ES-I3 (cell line): ENCODE measurements around the gene ZBTB21.

Experiments used
- H3K36me3 ChIP-seq: 2 replicates; pipeline ENCODE4 v1.6.1; 2013; ENCODE audit warnings: mild to moderate bottlenecking, low read length, control low read depth, moderate library complexity; ENCODE audit not compliant: insufficient read depth
- H3K4me1 ChIP-seq: 2 replicates; pipeline ENCODE4 v1.6.1; 2013; ENCODE audit warnings: mild to moderate bottlenecking, control low read depth, low read length; ENCODE audit not compliant: insufficient read depth
- H3K9ac ChIP-seq: 2 replicates; pipeline ENCODE4 v1.6.1; 2013; ENCODE audit warnings: low read depth, mild to moderate bottlenecking, low read length, moderate library complexity
- H3K9me3 ChIP-seq: 2 replicates; pipeline ENCODE4 v1.6.1; 2013; ENCODE audit warnings: mild to moderate bottlenecking, low read length, moderate library complexity; ENCODE audit not compliant: control insufficient read depth, insufficient read depth

ZBTB21 gene

GRCh38 chr21:42043961-42044360 is 33.8 kb upstream of the ZBTB21 start:
- H3K4me1 ChIP-seq = peaks cover 6% of the 10 kb centered on the region; the same call in 1 of the 2 replicates
- H3K9me3 ChIP-seq = no peaks in the 10 kb centered on the region; the same call in 1 of the 2 replicates

GRCh38 chr21:42043201-42043895 is 33.2 kb upstream of the ZBTB21 start:
- Histone ChIP-seq H3K9me3 (no peaks in the 10 kb centered on the region; the same call in 1 of the 2 replicates), H3K4me1 (peaks cover 6% of the 10 kb centered on the region; the same call in 1 of the 2 replicates), H3K36me3 (no peaks in the 10 kb centered on the region), H3K9ac (no peak overlapping the region)

More at GRCh38 chr21:42043961-42044360, 33.8 kb upstream of the ZBTB21 start:
- Histone ChIP-seq H3K9ac (no peak overlapping the region), H3K36me3 (no peaks in the 10 kb centered on the region)

- H3K4me1 ChIP-seq = peaks cover 6% of the 10 kb centered on the region; the same call in 1 of the 2 replicates
- no peak overlapping the region for H3K9ac ChIP-seq
- H3K9me3 ChIP-seq = no peaks in the 10 kb centered on the region; the same call in 1 of the 2 replicates
- H3K36me3 ChIP-seq = no peaks in the 10 kb centered on the region
These were observed 32.5 kb upstream of the ZBTB21 start for GRCh38 chr21:42042651-42043050.

- Histone ChIP-seq H3K9me3 (no peaks in the 10 kb centered on the region; the same call in 1 of the 2 replicates), H3K36me3 (no peaks in the 10 kb centered on the region), H3K4me1 (peaks cover 6% of the 10 kb centered on the region; the same call in 1 of the 2 replicates), H3K9ac (no peak overlapping the region)
These were observed 31.6 kb upstream of the ZBTB21 start for GRCh38 chr21:42041711-42042110.

- no peaks in the 10 kb centered on the region; the same call in 1 of the 2 replicates for H3K9me3 ChIP-seq
- no peaks in the 10 kb centered on the region for H3K36me3 ChIP-seq
- H3K4me1 ChIP-seq = peaks cover 6% of the 10 kb centered on the region; the same call in 1 of the 2 replicates
- H3K9ac ChIP-seq = no peak overlapping the region
These were observed 31.1 kb upstream of the ZBTB21 start for GRCh38 chr21:42041246-42041645.

GRCh38 chr21:42040411-42041180 is 30.4 kb upstream of the ZBTB21 start:
- Histone ChIP-seq H3K9me3 (no peaks in the 10 kb centered on the region; the same call in 1 of the 2 replicates), H3K4me1 (peaks cover 6% of the 10 kb centered on the region; the same call in 1 of the 2 replicates), H3K9ac (no peak overlapping the region), H3K36me3 (no peaks in the 10 kb centered on the region)

- Histone ChIP-seq H3K9ac (no peak overlapping the region), H3K36me3 (no peaks in the 10 kb centered on the region), H3K4me1 (peaks cover 6% of the 10 kb centered on the region; the same call in 1 of the 2 replicates), H3K9me3 (no peaks in the 10 kb centered on the region; the same call in 1 of the 2 replicates)
These were observed 29.8 kb upstream of the ZBTB21 start for GRCh38 chr21:42039911-42040351.

- H3K36me3 ChIP-seq = no peaks in the 10 kb centered on the region
- no peak overlapping the region for H3K9ac ChIP-seq
- H3K9me3 ChIP-seq = no peaks in the 10 kb centered on the region; the same call in 1 of the 2 replicates
- peaks cover 6% of the 10 kb centered on the region; the same call in 1 of the 2 replicates for H3K4me1 ChIP-seq
These were observed 29.3 kb upstream of the ZBTB21 start for GRCh38 chr21:42039470-42039901.

- H3K4me1 ChIP-seq = peaks cover 6% of the 10 kb centered on the region; the same call in 1 of the 2 replicates
- no peaks in the 10 kb centered on the region for H3K36me3 ChIP-seq
- H3K9ac ChIP-seq = no peak overlapping the region
- no peaks in the 10 kb centered on the region; the same call in 1 of the 2 replicates for H3K9me3 ChIP-seq
These were observed 28.8 kb upstream of the ZBTB21 start for GRCh38 chr21:42038826-42039425.

- Histone ChIP-seq H3K4me1 (peaks cover 6% of the 10 kb centered on the region; the same call in 1 of the 2 replicates), H3K9ac (no peak overlapping the region), H3K36me3 (no peaks in the 10 kb centered on the region)
These were observed 28.2 kb upstream of the ZBTB21 start for GRCh38 chr21:42038393-42038792.

GRCh38 chr21:42037943-42038342 is 27.8 kb upstream of the ZBTB21 start:
- Histone ChIP-seq H3K4me1 (peaks cover 6% of the 10 kb centered on the region; the same call in 1 of the 2 replicates), H3K9ac (no peak overlapping the region), H3K36me3 (no peaks in the 10 kb centered on the region), H3K9me3 (no peaks in the 10 kb centered on the region; the same call in 1 of the 2 replicates)

More at GRCh38 chr21:42038393-42038792, 28.2 kb upstream of the ZBTB21 start:
- no peaks in the 10 kb centered on the region; the same call in 1 of the 2 replicates for H3K9me3 ChIP-seq

- Histone ChIP-seq H3K9ac (no peak overlapping the region), H3K4me1 (peaks cover 6% of the 10 kb centered on the region; the same call in 1 of the 2 replicates), H3K9me3 (no peaks in the 10 kb centered on the region; the same call in 1 of the 2 replicates), H3K36me3 (no peaks in the 10 kb centered on the region)
These were observed 27.4 kb upstream of the ZBTB21 start for GRCh38 chr21:42037516-42037915.

- H3K36me3 ChIP-seq = no peaks in the 10 kb centered on the region
- H3K4me1 ChIP-seq = peaks cover 6% of the 10 kb centered on the region; the same call in 1 of the 2 replicates
- H3K9ac ChIP-seq = no peak overlapping the region
- H3K9me3 ChIP-seq = no peaks in the 10 kb centered on the region; the same call in 1 of the 2 replicates
These were observed 26.2 kb upstream of the ZBTB21 start for GRCh38 chr21:42036313-42036712.

- H3K4me1 ChIP-seq = no peaks in the 10 kb centered on the region
- H3K9ac ChIP-seq = no peak overlapping the region
- H3K36me3 ChIP-seq = no peaks in the 10 kb centered on the region
- no peaks in the 10 kb centered on the region for H3K9me3 ChIP-seq
These were observed 22.8 kb upstream of the ZBTB21 start for GRCh38 chr21:42032968-42033367.
